Adrenal gland (tissue), 12 donors: ENCODE data around the gene ADGB. TPM values are rescaled to one million over a fixed set of nuclear protein-coding genes. Genes with fewer than 3 reads are reported as not detected.

ENCODE experiments used
- DNase-seq, 7 donors: peaks; one replicate each; pipeline ENCODE4 v3.0.0-alpha.2; 2019 to 2020
- H3K27ac ChIP-seq, 5 donors: fragments of 200-600 bp; sonication (generic) in 4 of 5; 1 replicate in 3 of 5; 2 replicates in 2 of 5; pipeline versions ENCODE4 v1.5.1 to v1.8.0; 2016 to 2020; ENCODE audit warnings: mild to moderate bottlenecking in 1 of 5
- H3K27me3 ChIP-seq: fragments of 200-600 bp; 2 replicates; pipeline ENCODE4 v1.8.0; 2021
- H3K36me3 ChIP-seq, 2 donors: fragments of 200-600 bp; replicated peaks in 1 of 2; 1 replicate in 1 of 2; 2 replicates in 1 of 2; pipeline versions ENCODE4 v1.5.1 to v1.8.0; 2018 to 2022
- H3K4me1 ChIP-seq, 2 donors: fragments of 200-600 bp; replicated peaks in 1 of 2; 1 replicate in 1 of 2; 2 replicates in 1 of 2; pipeline versions ENCODE4 v1.5.1 to v1.8.0; 2018 to 2021
- H3K4me3 ChIP-seq, 4 donors: fragments of 200-600 bp; sonication (generic) in 3 of 4; one replicate each; pipeline ENCODE4 v1.5.1; 2016 to 2018
- H3K9me3 ChIP-seq, 3 donors: fragments of 200-600 bp; sonication (generic) in 1 of 3; replicated peaks in 1 of 3; 1 replicate in 2 of 3; 2 replicates in 1 of 3; pipeline versions ENCODE4 v1.5.1 to v1.8.0; 2016 to 2021
- POLR2A ChIP-seq, 2 donors: fragments of 450-650 bp; IDR thresholded peaks; one replicate each; pipeline ENCODE4 v1.6.1; 2017; ENCODE audit warnings: antibody characterized with exemption in 2 of 2, mild to moderate bottlenecking in 2 of 2, moderate library complexity in 1 of 2
- WGBS, 4 donors: extraction: QIAGEN DNeasy Blood & Tissue Kit in 2 of 4; methylation state at CpG; one replicate each; pipeline versions ENCODE4 v1.1.5 to v1.1.7; 2013 to 2017; 5-methylcytosine and 5-hydroxymethylcytosine counted together
- intact Hi-C, 2 donors: fragments of 100-400 bp; cut with DNase I; formaldehyde crosslinking; loops; one replicate each; pipeline versions ENCODE4 v1.14.1 to v1.15.0; 2022 to 2023
- polyA plus RNA-seq, 3 donors: library from polyadenylated mRNA; stranded (reverse); fragments of 200-250 nt in 2 of 3; fragments of 350-450 nt in 1 of 3; fragmentation: Illumina TruSeq in 1 of 3; extraction: RNeasy Lipid Tissue Mini Kit (QIAGEN cat#74804) in 1 of 3; gene quantifications; one replicate each; pipeline ENCODE4 v1.2.3, GENCODE V29; 2013 to 2014
- total RNA-seq, 9 donors: library from RNA; depleted of rRNA in 4 of 9; stranded (reverse); fragments of >200 nt in 4 of 9; fragments of 120-200 nt in 1 of 9; fragmentation: NEBNext Ultra II Directional in 1 of 9; extraction: Animal tissue kit (Norgen Biotek cat#: 25700) in 1 of 9; gene quantifications; one replicate each; pipeline versions ENCODE4 v1.1.0 to v1.2.4, GENCODE V29; 2013 to 2023
- TF ChIP-seq, protein P1 (sequence below), 6 experiments: fragments of 450-650 bp in 4 of 6; fragments of 200-600 bp in 2 of 6; sonication (generic) in 1 of 6; IDR thresholded peaks; 1 replicate in 5 of 6; 2 replicates in 1 of 6; pipeline versions ENCODE4 v1.5.1 to v1.8.0; 2016 to 2021; ENCODE audit warnings: antibody characterized with exemption in 6 of 6, mild to moderate bottlenecking in 2 of 6, moderate library complexity in 1 of 6
- donor health status: healthy with polysubstance abuse.
- donor health status: Bipolar disorder and iron deficiency.
- donor health status: DM: yes; HTN: yes; CAD: no.
- donor health status: DM: no; HTN: no; CAD: no.
- donor health status: DM: no; HTN: no; CAD: no.
- donor health status: DM: yes; HTN: yes; CAD: no.

ADGB gene
- total and polyA plus RNA-seq, 12 donors: not detected

DNA sequence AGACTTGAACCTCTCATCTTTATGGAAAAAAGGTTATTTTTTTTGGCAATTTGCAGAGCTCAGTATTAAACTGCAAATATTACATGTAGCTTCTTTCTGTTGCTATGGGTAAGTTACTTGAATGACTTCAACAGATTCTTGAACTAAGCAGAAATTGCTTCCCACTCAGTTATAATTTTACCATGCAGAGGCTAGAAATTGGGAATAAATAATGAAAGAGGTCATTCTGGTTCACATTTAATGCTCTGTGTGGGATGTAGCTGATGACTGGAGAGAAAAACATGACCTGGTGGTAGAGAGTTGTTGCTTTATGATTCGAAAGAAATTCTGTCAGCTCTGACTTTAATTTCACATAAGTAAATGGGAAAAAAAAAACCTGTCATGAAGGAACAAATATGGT lies 16.8 kb upstream of the ADGB start:
- Histone ChIP-seq H3K4me3 (no peak overlapping the region), H3K27ac (no peak overlapping the region), H3K27me3 (no peaks in the 10 kb centered on the region), H3K9me3 (no peaks in the 10 kb centered on the region), H3K4me1 (no peaks in the 10 kb centered on the region), H3K36me3 (no peaks in the 10 kb centered on the region)
- TF ChIP-seq, protein P1, sequence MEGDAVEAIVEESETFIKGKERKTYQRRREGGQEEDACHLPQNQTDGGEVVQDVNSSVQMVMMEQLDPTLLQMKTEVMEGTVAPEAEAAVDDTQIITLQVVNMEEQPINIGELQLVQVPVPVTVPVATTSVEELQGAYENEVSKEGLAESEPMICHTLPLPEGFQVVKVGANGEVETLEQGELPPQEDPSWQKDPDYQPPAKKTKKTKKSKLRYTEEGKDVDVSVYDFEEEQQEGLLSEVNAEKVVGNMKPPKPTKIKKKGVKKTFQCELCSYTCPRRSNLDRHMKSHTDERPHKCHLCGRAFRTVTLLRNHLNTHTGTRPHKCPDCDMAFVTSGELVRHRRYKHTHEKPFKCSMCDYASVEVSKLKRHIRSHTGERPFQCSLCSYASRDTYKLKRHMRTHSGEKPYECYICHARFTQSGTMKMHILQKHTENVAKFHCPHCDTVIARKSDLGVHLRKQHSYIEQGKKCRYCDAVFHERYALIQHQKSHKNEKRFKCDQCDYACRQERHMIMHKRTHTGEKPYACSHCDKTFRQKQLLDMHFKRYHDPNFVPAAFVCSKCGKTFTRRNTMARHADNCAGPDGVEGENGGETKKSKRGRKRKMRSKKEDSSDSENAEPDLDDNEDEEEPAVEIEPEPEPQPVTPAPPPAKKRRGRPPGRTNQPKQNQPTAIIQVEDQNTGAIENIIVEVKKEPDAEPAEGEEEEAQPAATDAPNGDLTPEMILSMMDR (IDR thresholded peaks at IDR 0.05): no peak
- no peak for TF ChIP-seq POLR2A (IDR thresholded peaks at IDR 0.05)
- intact Hi-C loops: no loop called here
- WGBS, 4 donors: 54 to 67% (median 57%) methylated on average over 1 of the region's 1 CpG
- no peak for DNase-seq

DNA sequence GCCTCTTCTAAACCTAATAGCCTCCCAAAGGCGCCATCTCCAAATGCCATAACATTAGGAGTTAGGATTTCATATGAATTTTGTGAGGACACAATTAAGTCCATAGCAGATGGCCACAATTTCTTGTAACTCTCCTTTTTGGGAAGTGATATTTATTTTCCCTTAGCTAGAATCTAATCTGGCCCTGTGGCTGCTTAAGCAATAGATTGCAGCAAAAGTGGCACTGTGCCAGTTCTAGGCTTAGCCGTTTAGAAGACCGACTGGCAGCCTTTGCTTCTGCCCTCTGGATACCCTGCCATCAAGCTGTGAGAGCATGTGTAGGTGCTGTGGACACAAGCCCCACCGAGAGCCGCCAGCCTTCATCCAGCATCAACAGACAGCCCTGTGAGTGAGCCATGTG lies 15.9 kb upstream of the ADGB start:
- Histone ChIP-seq H3K4me3 (no peak overlapping the region), H3K9me3 (no peaks in the 10 kb centered on the region), H3K4me1 (no peaks in the 10 kb centered on the region), H3K27ac (no peak overlapping the region), H3K36me3 (no peaks in the 10 kb centered on the region), H3K27me3 (no peaks in the 10 kb centered on the region)
- DNase-seq: peak; percentile 31 to 69 (median 52)
- TF ChIP-seq, protein P1 (IDR thresholded peaks at IDR 0.05): no peak
- TF ChIP-seq POLR2A (IDR thresholded peaks at IDR 0.05): no peak
- intact Hi-C loops: no loop called here
- WGBS, 4 donors: 57 to 71% (median 64%) methylated on average over 4 to 5 of the region's 5 CpGs

DNA sequence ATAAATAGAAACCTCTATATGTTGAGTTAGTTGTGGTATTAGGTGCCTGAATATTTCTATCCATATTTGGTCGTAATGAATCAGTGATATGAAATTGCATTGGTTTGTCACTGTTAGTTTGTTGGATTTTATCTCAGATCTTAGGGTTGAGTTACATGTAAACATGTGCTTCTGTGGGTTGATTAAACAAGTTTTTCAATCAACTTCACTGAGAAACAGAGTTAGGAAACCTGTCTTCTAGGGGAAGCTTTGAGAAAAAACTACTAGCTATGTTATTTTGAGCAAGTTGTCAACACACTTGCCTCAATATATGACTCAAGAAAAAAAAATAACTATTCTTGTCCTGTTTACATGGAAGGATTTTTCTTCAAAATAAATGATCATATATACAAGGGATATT lies 14.8 kb upstream of the ADGB start:
- Histone ChIP-seq H3K4me3 (no peak overlapping the region), H3K4me1 (no peaks in the 10 kb centered on the region), H3K27me3 (no peaks in the 10 kb centered on the region), H3K36me3 (no peaks in the 10 kb centered on the region), H3K27ac (no peak overlapping the region), H3K9me3 (no peaks in the 10 kb centered on the region)
- intact Hi-C loops: no loop called here
- no peak for DNase-seq
- WGBS, 4 donors: 53 to 70% (median 60%) methylated on average over 1 of the region's 1 CpG
- no peak for TF ChIP-seq POLR2A (IDR thresholded peaks at IDR 0.05)

DNA sequence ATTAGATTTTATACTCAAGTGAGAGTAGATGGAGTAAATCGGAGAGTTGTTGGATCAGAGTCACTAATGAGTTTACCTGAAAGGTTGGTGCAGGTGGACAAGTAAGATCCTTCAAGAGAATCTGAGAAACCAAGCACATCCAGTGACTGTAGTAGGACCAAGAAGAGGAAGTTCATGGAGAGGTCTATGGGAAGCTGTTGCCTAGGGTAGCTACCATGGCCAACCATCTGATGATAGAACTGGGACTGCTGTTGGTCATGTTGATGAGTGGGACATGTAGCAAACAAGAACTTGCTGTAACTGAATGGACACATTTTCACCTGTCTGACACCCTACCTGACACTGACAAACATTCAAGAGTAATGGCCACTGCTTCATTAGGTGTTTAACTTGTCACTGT lies 11.3 kb upstream of the ADGB start:
- H3K4me3 ChIP-seq: no peak overlapping the region
- intact Hi-C loops: no loop called here
- H3K27ac ChIP-seq: no peak overlapping the region
- no peak for TF ChIP-seq POLR2A (IDR thresholded peaks at IDR 0.05)
- TF ChIP-seq, protein P1 (IDR thresholded peaks at IDR 0.05): no peak
- no peaks in the 10 kb centered on the region for H3K9me3 ChIP-seq
- no peaks in the 10 kb centered on the region for H3K27me3 ChIP-seq
- 0 to 77% (median 3%) methylated on average over 1 of the region's 1 CpG for WGBS, 4 donors
- DNase-seq: no peak
- H3K4me1 ChIP-seq: no peaks in the 10 kb centered on the region
- no peaks in the 10 kb centered on the region for H3K36me3 ChIP-seq

DNA sequence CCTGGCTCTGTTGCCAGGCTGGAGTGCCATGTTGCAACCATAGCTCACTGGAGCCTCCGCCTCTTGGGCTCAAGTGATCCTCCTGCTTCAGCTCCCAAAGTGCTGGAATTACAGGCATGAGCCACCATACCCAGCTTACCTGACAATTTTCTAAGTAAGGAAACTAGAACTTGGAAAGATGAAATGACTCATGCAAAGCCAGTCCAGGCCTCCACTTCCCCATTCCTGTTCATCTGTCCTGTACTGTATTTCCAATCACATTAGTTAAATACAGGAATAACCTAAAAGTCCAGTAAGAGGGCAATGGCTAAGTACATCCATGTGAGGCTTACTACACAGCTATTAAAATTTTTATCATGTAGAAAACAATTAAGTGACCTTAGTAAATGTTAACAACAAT lies 8.3 kb upstream of the ADGB start:
- TF ChIP-seq, protein P1 (IDR thresholded peaks at IDR 0.05): no peak
- TF ChIP-seq POLR2A (IDR thresholded peaks at IDR 0.05): no peak
- H3K27ac ChIP-seq: no peak overlapping the region
- no peaks in the 10 kb centered on the region for H3K27me3 ChIP-seq
- DNase-seq: no peak
- intact Hi-C loops: no loop called here
- no peaks in the 10 kb centered on the region for H3K9me3 ChIP-seq
- H3K36me3 ChIP-seq: no peaks in the 10 kb centered on the region
- no peaks in the 10 kb centered on the region for H3K4me1 ChIP-seq
- 81 to 93% (median 85%) methylated on average over 1 of the region's 1 CpG for WGBS, 4 donors
- H3K4me3 ChIP-seq: no peak overlapping the region
